Hematopoietic multipotent progenitor cell treated with erythropoietin and hydrocortisone succinate and interleukin-3 and kit ligand, for 17 days (in vitro differentiated cells): ENCODE measurements around the gene SPACDR.

Source experiments
- DNase-seq: peaks from one replicate; pipeline ENCODE4 v3.0.0-alpha.2; 2015; ENCODE audit warnings: low spot score

The SPACDR gene

GRCh38 chr7:100484673-100485045 is 20.6 kb upstream of the SPACDR start:
- no peak for DNase-seq

GRCh38 chr7:100483722-100484672 is 19.9 kb upstream of the SPACDR start, which contains the start of gene NYAP1:
NYAP1 (plus strand) TSS chr7:100483927; CDS start chr7:100485312, 1,385 bp downstream.
- DNase-seq = peak; percentile 25

GRCh38 chr7:100483090-100483721 is 19.1 kb upstream of the SPACDR start:
- DNase-seq = peak; percentile 88

- no peak for DNase-seq
Observed at GRCh38 chr7:100482728-100483089, 18.6 kb upstream of the SPACDR start.

GRCh38 chr7:100481466-100481865 is 17.4 kb upstream of the SPACDR start:
- no peak for DNase-seq

GRCh38 chr7:100478958-100479660 is 15.0 kb upstream of the SPACDR start, which contains the start of gene TSC22D4:
TSC22D4 (minus strand) TSS chr7:100479214; CDS start chr7:100478038, 1,176 bp downstream.
- peak; percentile 96 for DNase-seq

- peak; percentile 23 for DNase-seq
Observed at GRCh38 chr7:100477871-100478267, 13.8 kb upstream of the SPACDR start.

- peak; percentile 71 for DNase-seq
Observed at GRCh38 chr7:100476903-100477870, 13.1 kb upstream of the SPACDR start.

GRCh38 chr7:100476101-100476780 is 12.2 kb upstream of the SPACDR start:
- DNase-seq = peak; percentile 18

GRCh38 chr7:100475549-100475948 is 11.5 kb upstream of the SPACDR start:
- DNase-seq = peak; percentile 49

- DNase-seq = peak; percentile 38
Observed at GRCh38 chr7:100472854-100473499, 8.9 kb upstream of the SPACDR start.

- DNase-seq = no peak
Observed at GRCh38 chr7:100472121-100472851, 8.2 kb upstream of the SPACDR start.

GRCh38 chr7:100471021-100471420 is 7.0 kb upstream of the SPACDR start:
- no peak for DNase-seq

GRCh38 chr7:100469227-100470044 is 5.4 kb upstream of the SPACDR start:
- DNase-seq = peak; percentile 87

- DNase-seq = no peak
Observed at GRCh38 chr7:100467638-100468373, 3.7 kb upstream of the SPACDR start.

- DNase-seq = no peak
Observed at GRCh38 chr7:100466653-100467605, 2.9 kb upstream of the SPACDR start.
